Small intestine (tissue), 7 donors: ENCODE results near the gene NUDT14. TPM values are rescaled to one million over a fixed set of nuclear protein-coding genes. Genes with fewer than 3 reads are reported as not detected.
A peak's percentile ranks its signal among the peaks of the same experiment; 100 is the strongest.

Experiments
- DNase-seq, 2 donors: peaks; one replicate each; pipeline versions ENCODE4 v3.0.0 to v3.0.0-alpha.2; 2013
- FAIRE-seq: peaks from 2 replicates; lab custom pipeline; 2012; peaks lifted over from hg19 to GRCh38; lab: Jason Lieb, UNC
- H3K27ac ChIP-seq, 3 donors: one replicate each; pipeline ENCODE4 v1.5.1; 2013; ENCODE audit warnings: low read length in 2 of 3, mild to moderate bottlenecking in 2 of 3, control low read depth in 1 of 3, inconsistent platforms in 1 of 3, low read depth in 1 of 3, moderate library complexity in 1 of 3
- H3K27me3 ChIP-seq, 3 donors: one replicate each; pipeline ENCODE4 v1.6.1; 2013; ENCODE audit warnings: low read length in 3 of 3, inconsistent platforms in 1 of 3; ENCODE audit not compliant: control insufficient read depth in 3 of 3, insufficient read depth in 3 of 3
- H3K36me3 ChIP-seq, 3 donors: one replicate each; pipeline ENCODE4 v1.6.1; 2013; ENCODE audit warnings: low read length in 3 of 3, inconsistent platforms in 1 of 3, low read depth in 1 of 3, mild to moderate bottlenecking in 1 of 3, moderate library complexity in 1 of 3; ENCODE audit not compliant: control insufficient read depth in 3 of 3, insufficient read depth in 2 of 3
- H3K4me1 ChIP-seq, 3 donors: one replicate each; pipeline ENCODE4 v1.6.1; 2013; ENCODE audit warnings: low read length in 2 of 3, inconsistent platforms in 1 of 3, low read depth in 1 of 3, mild to moderate bottlenecking in 1 of 3, moderate library complexity in 1 of 3; ENCODE audit not compliant: control insufficient read depth in 3 of 3, insufficient read depth in 2 of 3
- H3K4me3 ChIP-seq, 3 donors: one replicate each; pipeline ENCODE4 v1.5.1; 2013; ENCODE audit warnings: low read length in 3 of 3, control low read depth in 1 of 3, inconsistent platforms in 1 of 3, low read depth in 1 of 3, mild to moderate bottlenecking in 1 of 3, moderate library complexity in 1 of 3
- H3K9me3 ChIP-seq, 2 donors: one replicate each; pipeline ENCODE4 v1.6.1; 2013; ENCODE audit warnings: low read depth in 1 of 2, low read length in 1 of 2; ENCODE audit not compliant: control insufficient read depth in 2 of 2, insufficient read depth in 1 of 2
- WGBS, 3 donors: extraction: QIAGEN DNeasy Blood & Tissue Kit; methylation state at CpG; one replicate each; pipeline ENCODE4 v1.1.7; 2013; 5-methylcytosine and 5-hydroxymethylcytosine counted together
- polyA plus RNA-seq, 4 donors: library from polyadenylated mRNA; stranded (reverse) in 3 of 4; unstranded in 1 of 4; fragments of 200-250 nt in 3 of 4; fragments of 120-200 nt in 1 of 4; gene quantifications; one replicate each; pipeline versions ENCODE4 v1.2.1 to v1.2.3, GENCODE V29; 2013
- donor health status: healthy with polysubstance abuse.
- donor health status: control.
- donor health status: control.
- donor health status: Bipolar disorder and iron deficiency.
- donor health status: healthy.

Gene NUDT14
- polyA plus RNA-seq, 4 donors = 25.9 to 68.1 (median 51.7) TPM

DNA sequence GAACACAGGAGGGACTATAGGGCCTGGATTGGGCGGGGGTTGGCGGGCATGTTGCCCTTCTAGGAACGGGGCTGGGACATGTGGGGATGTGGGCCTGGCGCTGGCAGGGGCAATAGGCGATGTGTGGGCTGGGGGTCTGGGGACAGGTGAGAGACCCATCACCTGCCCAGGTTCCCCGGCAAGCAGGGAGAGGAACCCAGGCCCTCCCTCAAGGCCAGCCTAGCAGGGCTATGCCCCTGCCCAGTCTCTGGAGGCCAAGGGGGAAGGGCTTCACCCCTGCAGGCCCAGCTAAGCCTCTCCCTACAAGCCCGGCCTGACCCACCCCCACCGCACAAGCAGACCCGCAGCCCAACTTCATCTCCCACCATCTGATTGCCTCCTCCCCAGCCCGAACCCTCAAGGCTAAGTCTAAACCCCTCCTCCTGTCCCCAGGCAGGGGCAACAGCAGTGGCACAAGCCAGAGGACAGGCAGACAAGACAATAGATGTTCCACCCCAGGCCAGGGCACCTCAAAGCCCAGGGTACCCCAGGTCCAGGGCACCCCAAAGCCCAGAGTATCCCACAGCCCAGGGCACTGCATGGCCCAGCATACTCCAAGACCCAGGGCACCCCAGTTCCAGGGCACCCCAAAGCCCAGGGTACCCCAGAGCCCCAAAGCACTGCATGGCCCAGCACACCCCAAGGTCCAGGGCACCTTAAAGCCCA is 19.0 kb downstream of the NUDT14 start:
- Histone ChIP-seq H3K27ac (no peak overlapping the region), H3K36me3 (no peaks in the 10 kb centered on the region), H3K9me3 (no peaks in the 10 kb centered on the region), H3K4me1 (no peaks in the 10 kb centered on the region), H3K27me3 (peaks cover 0 to 9% (median 0%) of the 10 kb centered on the region in 3 donors), H3K4me3 (no peak overlapping the region)
- 85 to 93% (median 90%) methylated on average over 8 to 10 of the region's 10 CpGs for WGBS, 3 donors
- FAIRE-seq = no peak
- peak in 1 of 2 donors; percentile 29 for DNase-seq

DNA sequence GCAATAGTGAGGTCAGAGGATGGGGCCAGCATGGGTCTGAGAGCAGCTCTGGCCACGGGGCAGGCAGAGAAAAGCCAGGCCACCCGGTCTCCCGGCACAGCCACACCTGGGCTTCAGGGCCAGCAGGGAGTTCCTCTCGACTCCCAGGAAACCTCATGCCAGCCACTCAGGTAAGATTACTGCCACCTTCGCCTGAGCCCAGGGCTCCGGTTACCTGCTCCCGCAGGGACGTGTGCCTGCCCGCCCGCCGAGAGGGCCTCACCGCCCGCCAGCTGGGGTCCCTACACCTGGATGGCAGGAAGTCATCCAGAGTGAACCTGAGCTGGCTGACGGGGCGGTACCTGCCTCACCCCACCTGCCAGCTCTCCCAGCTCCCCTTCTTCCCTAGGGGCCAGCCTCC is 19.8 kb downstream of the NUDT14 start:
- WGBS, 3 donors = 42 to 68% (median 63%) methylated on average over 12 to 15 of the region's 15 CpGs
- peaks cover 0 to 1% (median 0%) of the 10 kb centered on the region in 3 donors for H3K27me3 ChIP-seq
- no peak overlapping the region for H3K27ac ChIP-seq
- no peaks in the 10 kb centered on the region for H3K4me1 ChIP-seq
- H3K9me3 ChIP-seq = no peaks in the 10 kb centered on the region
- no peak overlapping the region for H3K4me3 ChIP-seq
- no peaks in the 10 kb centered on the region for H3K36me3 ChIP-seq
- DNase-seq = no peak
- FAIRE-seq = no peak

DNA sequence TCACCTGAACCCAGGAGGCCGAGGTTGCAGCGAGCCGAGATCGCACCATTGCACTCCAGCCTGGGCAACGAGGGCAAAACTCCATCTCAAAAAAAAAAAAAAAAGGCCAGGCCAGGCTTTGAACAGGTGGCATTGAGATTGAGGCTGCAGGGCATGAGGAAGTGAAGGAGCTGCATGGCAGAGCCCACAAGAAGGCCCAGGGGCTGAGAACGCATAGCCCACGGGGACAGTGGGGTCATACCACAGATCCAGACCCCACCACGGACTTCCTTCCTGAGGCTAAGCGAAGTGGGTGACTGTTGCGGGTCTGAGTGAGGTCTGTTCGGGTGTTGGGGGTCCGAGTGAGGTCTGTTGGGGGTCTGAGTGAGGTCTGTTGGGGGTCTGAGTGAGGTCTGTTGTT is 20.3 kb downstream of the NUDT14 start:
- FAIRE-seq (no peak), DNase-seq (no peak)
- Histone ChIP-seq H3K4me1 (no peaks in the 10 kb centered on the region), H3K27ac (no peak overlapping the region), H3K27me3 (no peaks in the 10 kb centered on the region), H3K36me3 (no peaks in the 10 kb centered on the region), H3K9me3 (no peaks in the 10 kb centered on the region), H3K4me3 (no peak overlapping the region)
- WGBS, 3 donors = 61 to 69% (median 63%) methylated on average over 12 of the region's 12 CpGs

DNA sequence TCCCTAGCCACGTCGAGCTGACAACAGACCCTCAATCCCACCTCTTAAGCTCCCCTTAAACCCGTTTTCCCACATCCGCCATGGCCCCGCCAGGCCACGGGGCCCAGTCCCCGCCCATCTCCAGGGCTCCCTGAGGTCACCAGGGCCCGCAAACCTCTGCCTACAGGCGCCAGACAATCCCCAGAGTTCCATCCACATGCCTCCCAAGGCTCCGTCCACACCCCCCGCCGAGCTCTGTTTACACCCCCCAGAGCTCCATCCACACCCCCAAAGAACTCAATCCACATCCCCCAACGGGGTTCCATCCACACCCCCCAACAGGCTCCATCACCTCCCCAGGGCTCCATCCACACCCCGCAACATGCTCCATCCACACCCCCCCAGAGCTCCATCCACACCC is 21.8 kb downstream of the NUDT14 start:
- Histone ChIP-seq H3K27me3 (no peaks in the 10 kb centered on the region), H3K4me1 (no peaks in the 10 kb centered on the region), H3K36me3 (peaks cover 0 to 2% (median 0%) of the 10 kb centered on the region in 3 donors), H3K27ac (no peak overlapping the region), H3K4me3 (no peak overlapping the region), H3K9me3 (no peaks in the 10 kb centered on the region)
- WGBS, 3 donors = 65 to 77% (median 75%) methylated on average over 12 to 14 of the region's 14 CpGs
- FAIRE-seq (no peak), DNase-seq (no peak)

DNA sequence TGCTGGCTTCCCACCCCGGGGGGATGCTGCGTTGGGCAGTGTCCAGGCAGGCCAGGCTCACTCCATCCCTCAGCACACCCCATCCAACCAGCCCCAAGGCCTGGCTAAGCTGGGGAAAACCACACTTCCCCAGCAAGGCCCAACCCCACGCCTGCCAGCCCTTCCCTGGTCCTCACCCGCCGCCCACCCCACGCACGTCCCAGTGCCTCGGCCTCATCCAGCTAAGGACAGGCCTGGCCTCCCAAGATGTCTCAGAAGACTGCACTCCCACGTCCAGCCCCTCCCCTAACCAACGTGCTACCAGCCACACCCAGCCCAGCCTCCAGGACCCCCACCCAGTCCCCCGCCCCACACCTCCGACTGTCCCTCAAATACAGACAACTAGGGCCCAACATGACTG is 22.3 kb downstream of the NUDT14 start:
- Histone ChIP-seq H3K4me3 (no peak overlapping the region), H3K9me3 (no peaks in the 10 kb centered on the region), H3K27ac (no peak overlapping the region), H3K36me3 (peaks cover 0 to 3% (median 0%) of the 10 kb centered on the region in 3 donors), H3K27me3 (no peaks in the 10 kb centered on the region), H3K4me1 (no peaks in the 10 kb centered on the region)
- DNase-seq (no peak), FAIRE-seq (no peak)
- 76 to 80% (median 79%) methylated on average over 12 of the region's 12 CpGs for WGBS, 3 donors

DNA sequence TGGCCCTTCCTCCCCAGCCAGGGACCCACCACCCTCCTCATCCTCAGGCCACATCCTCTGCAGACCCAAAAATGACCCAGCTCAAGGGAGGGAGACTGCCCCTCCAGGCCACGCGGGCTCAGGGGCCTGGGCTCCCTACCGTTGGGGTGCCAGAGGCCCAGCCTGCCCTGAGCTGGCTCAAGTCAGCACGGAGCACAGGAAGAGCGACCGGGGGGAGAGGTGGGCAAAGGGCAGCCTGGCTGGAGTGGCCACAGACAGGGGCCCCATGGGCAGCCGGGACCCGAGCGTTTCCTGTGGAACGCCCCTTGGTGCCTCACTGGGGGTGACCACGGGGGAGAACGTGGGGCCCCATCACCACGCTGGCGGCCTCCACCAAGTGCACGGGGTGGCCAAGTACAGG is 23.2 kb downstream of the NUDT14 start:
- no peaks in the 10 kb centered on the region for H3K4me1 ChIP-seq
- no peak overlapping the region for H3K4me3 ChIP-seq
- FAIRE-seq = no peak
- H3K9me3 ChIP-seq = no peaks in the 10 kb centered on the region
- no peak for DNase-seq
- H3K27me3 ChIP-seq = no peaks in the 10 kb centered on the region
- peaks cover 0 to 3% (median 0%) of the 10 kb centered on the region in 3 donors for H3K36me3 ChIP-seq
- no peak overlapping the region for H3K27ac ChIP-seq
- 88 to 95% (median 90%) methylated on average over 8 to 15 of the region's 15 CpGs for WGBS, 3 donors

DNA sequence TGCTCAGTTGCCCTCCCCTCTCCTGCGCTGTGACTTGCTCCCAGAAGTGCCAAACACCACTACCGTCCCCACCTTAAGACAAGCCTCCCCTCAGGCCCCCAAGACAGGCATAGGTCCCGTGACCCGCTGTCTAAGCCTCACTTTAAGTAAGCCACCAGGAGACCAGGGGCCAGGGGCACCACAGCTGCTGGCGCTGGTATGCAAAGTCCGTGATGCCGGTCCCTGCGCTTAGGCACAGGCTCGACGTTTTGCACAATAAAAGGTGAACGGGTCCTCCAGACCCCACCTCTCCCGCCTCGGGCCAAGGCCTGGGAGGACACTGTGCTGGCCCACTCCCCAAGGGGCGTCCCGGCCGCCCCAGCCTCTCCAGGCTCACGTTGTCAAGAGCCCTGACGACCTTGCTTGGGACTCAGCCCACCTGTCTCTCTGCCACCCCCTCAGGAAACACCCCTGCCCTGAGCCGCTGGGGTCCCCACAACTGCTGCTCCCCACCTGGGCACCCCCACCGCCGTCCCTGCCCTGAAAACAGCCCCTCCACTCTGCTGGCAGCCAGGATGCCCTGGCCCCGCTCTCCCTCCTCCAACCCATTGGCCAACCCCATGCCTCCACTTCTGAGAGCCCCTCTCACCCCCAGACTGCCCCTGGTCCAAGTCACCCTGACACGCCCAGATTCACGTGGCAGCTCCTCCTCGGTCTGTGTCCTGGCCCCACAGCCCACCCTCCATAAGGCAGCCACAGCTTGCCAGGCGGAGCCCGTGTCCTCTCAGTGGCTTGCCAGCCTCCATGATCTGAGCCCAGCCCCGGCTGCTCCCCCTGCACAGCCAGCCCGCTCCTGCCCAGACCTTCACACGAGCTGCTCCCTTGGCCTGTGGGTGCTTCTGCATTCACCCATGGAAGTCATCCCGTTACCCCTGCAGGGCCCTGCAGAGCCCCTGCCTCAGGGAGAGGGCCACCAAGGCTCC is 24.4 kb downstream of the NUDT14 start:
- WGBS, 3 donors = 81 to 85% (median 82%) methylated on average over 29 to 31 of the region's 31 CpGs
- no peaks in the 10 kb centered on the region for H3K4me1 ChIP-seq
- no peak overlapping the region for H3K27ac ChIP-seq
- H3K9me3 ChIP-seq = no peaks in the 10 kb centered on the region
- no peak overlapping the region for H3K4me3 ChIP-seq
- H3K36me3 ChIP-seq = peaks cover 0 to 3% (median 0%) of the 10 kb centered on the region in 3 donors
- H3K27me3 ChIP-seq = no peaks in the 10 kb centered on the region
- FAIRE-seq = no peak
- DNase-seq = no peak

DNA sequence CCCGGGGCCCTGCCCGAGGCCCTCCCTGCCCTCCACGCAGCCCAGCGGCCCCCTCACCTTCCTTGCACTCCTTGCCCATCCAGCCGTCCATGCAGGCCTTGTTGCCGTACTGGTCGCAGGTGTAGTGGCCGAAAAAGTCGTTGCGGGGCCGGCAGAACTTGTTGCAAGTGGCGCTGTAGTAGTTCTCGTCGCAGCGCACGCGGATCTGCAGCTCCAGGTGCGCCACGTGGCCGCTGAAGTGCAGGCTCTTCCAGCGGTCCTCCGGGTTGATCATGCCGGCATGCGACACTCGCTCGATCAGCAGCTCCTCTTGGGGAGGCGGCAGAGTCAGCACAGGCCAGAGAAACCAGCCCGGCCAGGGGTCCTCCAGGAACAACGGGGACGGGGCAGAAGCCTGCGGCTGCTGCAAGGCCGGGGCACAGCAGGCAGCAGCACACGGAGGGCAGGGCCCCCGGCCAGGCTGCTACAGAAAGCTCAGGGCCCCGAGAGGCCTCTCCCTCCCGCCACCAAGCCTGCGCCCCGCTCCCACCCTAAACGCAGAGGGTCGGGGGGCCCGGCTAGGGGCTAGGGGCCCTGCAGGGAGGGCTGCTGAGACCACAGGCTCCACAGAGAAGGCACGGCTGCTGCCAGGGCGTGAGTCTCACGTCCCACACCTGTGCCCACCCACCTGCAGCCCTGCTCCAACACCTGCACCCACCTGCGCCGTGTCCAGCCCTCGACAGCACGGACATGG is 25.3 kb downstream of the NUDT14 start:
- Histone ChIP-seq H3K27me3 (no peaks in the 10 kb centered on the region), H3K9me3 (no peaks in the 10 kb centered on the region), H3K36me3 (peaks cover 0 to 3% (median 0%) of the 10 kb centered on the region in 3 donors), H3K4me1 (no peaks in the 10 kb centered on the region), H3K27ac (no peak overlapping the region), H3K4me3 (no peak overlapping the region)
- FAIRE-seq (no peak), DNase-seq (no peak)
- whole genome bisulfite sequencing, 3 donors = 69 to 74% (median 73%) methylated on average over 41 to 48 of the region's 48 CpGs
